H1 (cell line): ENCODE data around the gene ANKRD12.

ENCODE experiments used
- CTCF ChIP-seq, 3 experiments: IDR thresholded peaks; 1 replicate in 2 of 3; 2 replicates in 1 of 3; pipeline versions ENCODE4 v1.5.1 to v1.6.1; 2011; ENCODE audit warnings: low read length in 3 of 3, mild to moderate bottlenecking in 3 of 3, inconsistent platforms in 2 of 3, low read depth in 1 of 3, moderate library complexity in 1 of 3; ENCODE audit not compliant: insufficient read depth in 1 of 3; ENCODE audit errors: control extremely low read depth in 1 of 3
- EP300 ChIP-seq, 2 experiments: IDR thresholded peaks; 1 replicate in 1 of 2; 2 replicates in 1 of 2; pipeline ENCODE4 v1.6.1; 2011 to 2012; ENCODE audit warnings: low read depth in 2 of 2, low read length in 2 of 2, mild to moderate bottlenecking in 2 of 2, borderline replicate concordance in 1 of 2, inconsistent platforms in 1 of 2, moderate library complexity in 1 of 2
- EZH2 ChIP-seq: fragments of 200-600 bp; sonication (generic); IDR thresholded peaks from 2 replicates; pipeline ENCODE4 v1.7.1; 2012; ENCODE audit warnings: low read depth, mild to moderate bottlenecking, moderate library complexity, low read length, inconsistent platforms; ENCODE audit not compliant: severe bottlenecking

GRCh38 chr18:9319333-9319732, 182.8 kb downstream of the ANKRD12 start:
- no peak for TF ChIP-seq EZH2
- no peak for TF ChIP-seq CTCF (IDR thresholded peaks at IDR 0.05; ENCODE audit: control extremely low read depth in 1 of 3, insufficient read depth in 1 of 3, low read depth in 1 of 3, low read length in 3 of 3)
- TF ChIP-seq EP300 (IDR thresholded peaks at IDR 0.05; ENCODE audit: borderline replicate concordance in 1 of 2, low read depth in 2 of 2, low read length in 2 of 2) = no peak
